Mucosa of rectum (tissue), 2 donors: ENCODE results near the gene CFAP45.

Source experiments
- H3K27ac ChIP-seq, 2 donors: one replicate each; pipeline ENCODE4 v1.7.0; 2013; ENCODE audit warnings: inconsistent platforms in 2 of 2, low read depth in 2 of 2, low read length in 2 of 2
- H3K27me3 ChIP-seq, 2 donors: one replicate each; pipeline ENCODE4 v1.7.0; 2013; ENCODE audit warnings: low read length in 2 of 2; ENCODE audit not compliant: control insufficient read depth in 2 of 2, insufficient read depth in 2 of 2
- H3K36me3 ChIP-seq, 2 donors: one replicate each; pipeline ENCODE4 v1.7.0; 2013; ENCODE audit warnings: low read length in 2 of 2; ENCODE audit not compliant: control insufficient read depth in 2 of 2, insufficient read depth in 2 of 2
- H3K4me1 ChIP-seq, 2 donors: one replicate each; pipeline ENCODE4 v1.7.0; 2013; ENCODE audit warnings: low read length in 2 of 2, mild to moderate bottlenecking in 1 of 2; ENCODE audit not compliant: control insufficient read depth in 2 of 2, insufficient read depth in 2 of 2
- H3K4me3 ChIP-seq, 2 donors: one replicate each; pipeline ENCODE4 v1.7.0; 2013; ENCODE audit warnings: low read length in 2 of 2
- H3K9ac ChIP-seq, 2 donors: one replicate each; pipeline ENCODE4 v1.7.0; 2013; ENCODE audit warnings: low read length in 2 of 2, low read depth in 1 of 2, mild to moderate bottlenecking in 1 of 2
- H3K9me3 ChIP-seq, 2 donors: one replicate each; pipeline ENCODE4 v1.7.0; 2013; ENCODE audit warnings: low read length in 2 of 2; ENCODE audit not compliant: control insufficient read depth in 2 of 2
- donor health status: healthy.
- donor health status: Normal muscosa, but diverticular disease.

Gene CFAP45

GRCh38 chr1:159866066-159866465 lies 33.9 kb downstream of the CFAP45 start:
- Histone ChIP-seq H3K4me1 (peaks cover 19 to 20% of the 10 kb centered on the region in 2 donors), H3K36me3 (no peaks in the 10 kb centered on the region), H3K27me3 (no peaks in the 10 kb centered on the region), H3K4me3 (no peak overlapping the region), H3K27ac (no peak overlapping the region), H3K9ac (no peak overlapping the region), H3K9me3 (no peaks in the 10 kb centered on the region)

GRCh38 chr1:159864262-159864661 lies 35.7 kb downstream of the CFAP45 start:
- Histone ChIP-seq H3K9me3 (no peaks in the 10 kb centered on the region), H3K4me1 (peaks cover 19 to 20% of the 10 kb centered on the region in 2 donors)

GRCh38 chr1:159862557-159862956 lies 37.4 kb downstream of the CFAP45 start, which contains the start of gene VSIG8:
TSS of gene VSIG8 (minus strand) at chr1:159862657. CDS start at chr1:159862521, 136 bp downstream.
- no peak within 1 kb of the TSS for H3K27ac ChIP-seq

More at GRCh38 chr1:159864262-159864661, 35.7 kb downstream of the CFAP45 start:
- no peak overlapping the region for H3K4me3 ChIP-seq
- H3K27me3 ChIP-seq: no peaks in the 10 kb centered on the region
- H3K27ac ChIP-seq: no peak overlapping the region
- no peak overlapping the region for H3K9ac ChIP-seq
- no peaks in the 10 kb centered on the region for H3K36me3 ChIP-seq

GRCh38 chr1:159862031-159862430 lies 37.9 kb downstream of the CFAP45 start:
- Histone ChIP-seq H3K36me3 (no peaks in the 10 kb centered on the region), H3K27ac (no peak overlapping the region), H3K27me3 (no peaks in the 10 kb centered on the region), H3K9ac (no peak overlapping the region), H3K9me3 (no peaks in the 10 kb centered on the region), H3K4me3 (no peak overlapping the region), H3K4me1 (peaks cover 3 to 5% of the 10 kb centered on the region in 2 donors)

More at GRCh38 chr1:159862557-159862956, 37.4 kb downstream of the CFAP45 start, which contains the start of gene VSIG8:
- Histone ChIP-seq H3K9ac (no peak within 1 kb of the TSS), H3K27me3 (no peaks in the 10 kb centered on the region), H3K9me3 (no peaks in the 10 kb centered on the region), H3K4me1 (peaks cover 9 to 10% of the 10 kb centered on the region in 2 donors), H3K4me3 (no peak within 1 kb of the TSS), H3K36me3 (no peaks in the 10 kb centered on the region)

- Histone ChIP-seq H3K9me3 (no peaks in the 10 kb centered on the region), H3K4me3 (no peak overlapping the region), H3K27me3 (no peaks in the 10 kb centered on the region), H3K9ac (no peak overlapping the region), H3K4me1 (no peaks in the 10 kb centered on the region), H3K36me3 (no peaks in the 10 kb centered on the region), H3K27ac (no peak overlapping the region)
These were observed 38.7 kb downstream of the CFAP45 start for GRCh38 chr1:159861218-159861617.

GRCh38 chr1:159860456-159860855 lies 39.5 kb downstream of the CFAP45 start:
- no peaks in the 10 kb centered on the region for H3K4me1 ChIP-seq
- no peak overlapping the region for H3K4me3 ChIP-seq
- no peak overlapping the region for H3K27ac ChIP-seq
- no peak overlapping the region for H3K9ac ChIP-seq
- no peaks in the 10 kb centered on the region for H3K36me3 ChIP-seq
- H3K9me3 ChIP-seq: no peaks in the 10 kb centered on the region
- no peaks in the 10 kb centered on the region for H3K27me3 ChIP-seq

GRCh38 chr1:159859767-159860322 lies 40.1 kb downstream of the CFAP45 start:
- Histone ChIP-seq H3K9ac (no peak overlapping the region), H3K4me3 (no peak overlapping the region), H3K36me3 (no peaks in the 10 kb centered on the region), H3K27me3 (no peaks in the 10 kb centered on the region), H3K27ac (no peak overlapping the region), H3K4me1 (no peaks in the 10 kb centered on the region), H3K9me3 (no peaks in the 10 kb centered on the region)

- H3K4me3 ChIP-seq: no peak overlapping the region
- no peaks in the 10 kb centered on the region for H3K27me3 ChIP-seq
- no peak overlapping the region for H3K9ac ChIP-seq
- no peak overlapping the region for H3K27ac ChIP-seq
- H3K9me3 ChIP-seq: no peaks in the 10 kb centered on the region
- no peaks in the 10 kb centered on the region for H3K36me3 ChIP-seq
- H3K4me1 ChIP-seq: peaks cover 0 to 7% of the 10 kb centered on the region in 2 donors
These were observed 42.1 kb downstream of the CFAP45 start for GRCh38 chr1:159857889-159858288.

GRCh38 chr1:159856576-159856975 lies 43.4 kb downstream of the CFAP45 start:
- Histone ChIP-seq H3K27me3 (no peaks in the 10 kb centered on the region), H3K36me3 (no peaks in the 10 kb centered on the region), H3K9ac (no peak overlapping the region), H3K9me3 (no peaks in the 10 kb centered on the region), H3K4me1 (peaks cover 0 to 7% of the 10 kb centered on the region in 2 donors), H3K4me3 (no peak overlapping the region), H3K27ac (no peak overlapping the region)

- Histone ChIP-seq H3K27me3 (no peaks in the 10 kb centered on the region), H3K4me3 (peak overlapping the region in 1 of 2 donors; percentile 80), H3K27ac (no peak overlapping the region), H3K4me1 (peaks cover 0 to 7% of the 10 kb centered on the region in 2 donors), H3K9ac (no peak overlapping the region), H3K9me3 (no peaks in the 10 kb centered on the region), H3K36me3 (no peaks in the 10 kb centered on the region)
These were observed 44.3 kb downstream of the CFAP45 start for GRCh38 chr1:159855709-159856108.
